SK-N-SH (cell line): ENCODE data around the gene FRS3. TPM values are rescaled to one million over a fixed set of nuclear protein-coding genes. Genes with fewer than 3 reads are reported as not detected.

Experiments used
- CTCF ChIA-PET: fragments of 300-600, 350-600 bp; formaldehyde crosslinking; extraction: SDS; loops from one replicate; lab custom pipeline; 2021; lab: Yijun Ruan, JAX
- POLR2A ChIA-PET: fragments of 350-600 bp; sonication (Branson Sonifier 250); formaldehyde crosslinking; extraction: SDS; loops from one replicate; lab custom pipeline; 2020; ENCODE audit warnings: antibody characterized with exemption, inconsistent platforms; lab: Yijun Ruan, JAX
- DNase-seq: peaks from one replicate; pipeline ENCODE4 v3.0.0; 2012
- H2AFZ ChIP-seq: fragments of 200-600 bp; sonication (generic); 2 replicates; pipeline ENCODE4 v1.8.1; 2016; ENCODE audit warnings: antibody characterized with exemption, mild to moderate bottlenecking, low read depth
- H3F3A ChIP-seq: fragments of 200-600 bp; sonication (generic); replicated peaks from 2 replicates; pipeline ENCODE3; 2016; ENCODE audit warnings: antibody characterized with exemption, mild to moderate bottlenecking; ENCODE audit not compliant: insufficient read depth
- H3K27ac ChIP-seq, 2 experiments: fragments of 200-500 bp in 1 of 2; fragments of 200-600 bp in 1 of 2; sonication (Bioruptor generic) in 1 of 2; sonication (generic), shearing (Covaris generic) in 1 of 2; 2 replicates each; pipeline versions ENCODE4 v1.5.1 to v1.6.1; 2014 to 2016; ENCODE audit warnings: low read depth in 2 of 2, inconsistent platforms in 1 of 2, low read length in 1 of 2, mild to moderate bottlenecking in 1 of 2, mixed read lengths in 1 of 2
- H3K27me3 ChIP-seq: fragments of 200-600 bp; sonication (generic), shearing (Covaris generic); 2 replicates; pipeline ENCODE4 v1.6.1; 2016; ENCODE audit warnings: mixed run types; ENCODE audit not compliant: insufficient read depth
- H3K36me3 ChIP-seq, 2 experiments: fragments of 200-500 bp in 1 of 2; fragments of 200-600 bp in 1 of 2; sonication (Bioruptor generic) in 1 of 2; sonication (generic) in 1 of 2; replicated peaks in 1 of 2; 2 replicates each; pipeline versions ENCODE3 to v1.5.1; 2014 to 2016; ENCODE audit warnings: low read length in 1 of 2, mild to moderate bottlenecking in 1 of 2; ENCODE audit not compliant: insufficient read depth in 2 of 2, control insufficient read depth in 1 of 2
- H3K4me1 ChIP-seq, 2 experiments: fragments of 200-500 bp in 1 of 2; fragments of 200-600 bp in 1 of 2; sonication (Bioruptor generic) in 1 of 2; sonication (generic), shearing (Covaris generic) in 1 of 2; 2 replicates each; pipeline versions ENCODE4 v1.5.1 to v1.6.1; 2014 to 2016; ENCODE audit warnings: low read depth in 1 of 2, low read length in 1 of 2, mixed run types in 1 of 2; ENCODE audit not compliant: insufficient read depth in 2 of 2, control insufficient read depth in 1 of 2
- H3K4me2 ChIP-seq: fragments of 200-600 bp; sonication (generic), shearing (Covaris generic); 2 replicates; pipeline ENCODE4 v1.6.1; 2017; ENCODE audit warnings: mixed run types
- H3K4me3 ChIP-seq, 2 experiments: fragments of 200-500 bp in 1 of 2; fragments of 200-600 bp in 1 of 2; sonication (Bioruptor generic) in 1 of 2; sonication (generic), shearing (Covaris generic) in 1 of 2; 2 replicates each; pipeline versions ENCODE4 v1.5.1 to v1.8.1; 2014 to 2016; ENCODE audit warnings: low read depth in 2 of 2, inconsistent platforms in 1 of 2, low read length in 1 of 2, mild to moderate bottlenecking in 1 of 2, mixed read lengths in 1 of 2, moderate library complexity in 1 of 2
- H3K79me2 ChIP-seq: fragments of 200-600 bp; sonication (generic); 2 replicates; pipeline ENCODE4 v1.8.1; 2017; ENCODE audit warnings: mild to moderate bottlenecking; ENCODE audit not compliant: insufficient read depth
- H3K9ac ChIP-seq: fragments of 200-600 bp; sonication (generic); 2 replicates; pipeline ENCODE4 v1.6.1; 2017; ENCODE audit warnings: mixed run types
- H3K9me2 ChIP-seq: fragments of 200-600 bp; sonication (generic); 2 replicates; pipeline ENCODE4 v1.6.1; 2017; ENCODE audit warnings: mixed run types
- H3K9me3 ChIP-seq: fragments of 200-600 bp; sonication (generic); 2 replicates; pipeline ENCODE4 v1.6.1; 2017; ENCODE audit warnings: mixed run types, mild to moderate bottlenecking, moderate library complexity
- H4K20me1 ChIP-seq: fragments of 200-600 bp; sonication (generic); 2 replicates; pipeline ENCODE4 v1.6.1; 2017; ENCODE audit warnings: mild to moderate bottlenecking, mixed run types; ENCODE audit not compliant: insufficient read depth
- CHD2 ChIP-seq: fragments of 150-350 bp; IDR thresholded peaks from 2 replicates; pipeline ENCODE4 v1.6.1; 2018; ENCODE audit warnings: low read length; ENCODE audit not compliant: partially characterized antibody
- EP300 ChIP-seq, 2 experiments: IDR thresholded peaks; 2 replicates each; pipeline versions ENCODE4 v1.4.0 to v1.6.1; 2012; ENCODE audit warnings: borderline replicate concordance in 1 of 2, low read depth in 1 of 2, low read length in 1 of 2
- EZH2phosphoT487 ChIP-seq: fragments of 200-600 bp; sonication (generic); IDR thresholded peaks from 2 replicates; pipeline ENCODE4 v1.6.1; 2017; ENCODE audit warnings: low read depth, mixed run types, mild to moderate bottlenecking, antibody characterized with exemption, moderate library complexity, borderline replicate concordance
- FOXM1 ChIP-seq: IDR thresholded peaks from 2 replicates; pipeline ENCODE4 v1.4.0; 2012; ENCODE audit warnings: low read depth, mild to moderate bottlenecking
- GABPA ChIP-seq: IDR thresholded peaks from 2 replicates; pipeline ENCODE4 v1.4.0; 2012; ENCODE audit warnings: low read depth, mild to moderate bottlenecking
- GATA2 ChIP-seq: sonication (generic); formaldehyde crosslinking; IDR thresholded peaks from 2 replicates; pipeline ENCODE4 v1.5.0; 2020; ENCODE audit warnings: mild to moderate bottlenecking, missing genetic modification reagents
- JUND ChIP-seq: IDR thresholded peaks from 2 replicates; pipeline ENCODE4 v1.4.0; 2012
- MAX ChIP-seq: IDR thresholded peaks from 2 replicates; pipeline ENCODE4 v1.4.0; 2012; ENCODE audit warnings: low read depth
- NRF1 ChIP-seq: IDR thresholded peaks from 2 replicates; pipeline ENCODE4 v1.6.1; 2012; ENCODE audit warnings: low read depth, mild to moderate bottlenecking, low read length
- POLR2AphosphoS5 ChIP-seq: IDR thresholded peaks from 2 replicates; pipeline ENCODE4 v1.6.1; 2012; ENCODE audit warnings: low read depth, low read length
- RCOR1 ChIP-seq: fragments of 150-350 bp; IDR thresholded peaks from 2 replicates; pipeline ENCODE4 v1.6.1; 2017; ENCODE audit warnings: antibody characterized with exemption, low read length
- REST ChIP-seq: IDR thresholded peaks from 2 replicates; pipeline ENCODE4 v1.6.1; 2012; ENCODE audit warnings: mild to moderate bottlenecking, low read depth, low read length, moderate library complexity
- RXRA ChIP-seq: IDR thresholded peaks from 2 replicates; pipeline ENCODE4 v1.4.0; 2012; ENCODE audit warnings: low read depth, mild to moderate bottlenecking, borderline replicate concordance
- SIN3A ChIP-seq: IDR thresholded peaks from 2 replicates; pipeline ENCODE4 v1.6.1; 2012; ENCODE audit warnings: low read depth, mild to moderate bottlenecking, low read length, moderate library complexity, borderline replicate concordance
- SMC3 ChIP-seq: IDR thresholded peaks from 2 replicates; pipeline ENCODE4 v1.6.1; 2012; ENCODE audit warnings: low read depth, low read length, improper control_type of control experiment
- TEAD4 ChIP-seq: IDR thresholded peaks from 2 replicates; pipeline ENCODE4 v1.4.0; 2012; ENCODE audit warnings: mild to moderate bottlenecking, borderline replicate concordance; ENCODE audit not compliant: insufficient read depth
- USF1 ChIP-seq: IDR thresholded peaks from 2 replicates; pipeline ENCODE4 v1.4.0; 2012; ENCODE audit warnings: low read depth, borderline replicate concordance
- ZBTB33 ChIP-seq: IDR thresholded peaks from 2 replicates; pipeline ENCODE4 v1.4.0; 2012; ENCODE audit warnings: low read depth, borderline replicate concordance
- WGBS: methylation state at CpG from one replicate; pipeline ENCODE4 v1.1.6; 2017; ENCODE audit warnings: low lambda C conversion rate; 5-methylcytosine and 5-hydroxymethylcytosine counted together
- polyA plus RNA-seq, 3 experiments: library from polyadenylated mRNA; depleted of rRNA; stranded (reverse); fragments of >200 nt; gene quantifications; 2 replicates each; pipeline ENCODE4 v1.2.3, GENCODE V29; 2012

FRS3 gene
- polyA plus RNA-seq, 1 of the 3 experiments (the other 2 are of a cell fraction) = 8.6 TPM

GRCh38 chr6:41731561-41732086 is 48.1 kb downstream of the FRS3 start:
- Histone ChIP-seq H3K4me3 (peak overlapping the region in 1 of 2 experiments; percentile 30; a peak in 1 of 4 replicates), H4K20me1 (no peaks in the 10 kb centered on the region), H3F3A (peaks cover 10% of the 10 kb centered on the region), H3K36me3 (no peaks in the 10 kb centered on the region), H3K4me1 (peaks cover 37 to 54% of the 10 kb centered on the region in 2 experiments), H3K4me2 (peak overlapping the region; percentile 93), H3K27me3 (no peaks in the 10 kb centered on the region), H3K9me2 (no peaks in the 10 kb centered on the region), H2AFZ (no peak overlapping the region), H3K27ac (no peak overlapping the region), H3K79me2 (peaks cover 57% of the 10 kb centered on the region), H3K9ac (no peak overlapping the region), H3K9me3 (no peaks in the 10 kb centered on the region)
- ChIA-PET CTCF (interaction anchor here (1.6 to 4.5 kb wide), 4 partner anchors 26 to 363 kb away, joined by 6 to 32 read pairs (median 8); partner anchors contain the start of gene TOMM6), POLR2A (no interaction called here)
- no peak for DNase-seq
- WGBS = 89% methylated on average over 7 of the region's 7 CpGs
- TF ChIP-seq EP300 (IDR thresholded peaks at IDR 0.05; ENCODE audit: borderline replicate concordance in 1 of 2, low read depth in 1 of 2, low read length in 1 of 2) (no peak), SIN3A (no peak), RXRA (no peak), ZBTB33 (no peak), SMC3 (no peak), POLR2AphosphoS5 (no peak), NRF1 (no peak), FOXM1 (no peak), EZH2phosphoT487 (no peak)

- Histone ChIP-seq H3K27me3 (no peaks in the 10 kb centered on the region), H3K27ac (peak overlapping the region; percentile 45 to 70), H4K20me1 (no peaks in the 10 kb centered on the region), H3K4me3 (peak overlapping the region in 1 of 2 experiments; percentile 30; a peak in 2 of 4 replicates), H3K4me2 (peak overlapping the region; percentile 93), H2AFZ (no peak overlapping the region), H3K9me3 (no peaks in the 10 kb centered on the region), H3K79me2 (peaks cover 60% of the 10 kb centered on the region), H3K9ac (no peak overlapping the region), H3K4me1 (peaks cover 37 to 52% of the 10 kb centered on the region in 2 experiments), H3K9me2 (no peaks in the 10 kb centered on the region), H3K36me3 (no peaks in the 10 kb centered on the region), H3F3A (peaks cover 10% of the 10 kb centered on the region)
- 38% methylated on average over 7 of the region's 9 CpGs for WGBS
- ChIA-PET CTCF (interaction anchor here (0.8 to 4.5 kb wide), 7 partner anchors 25 to 363 kb away, joined by 3 to 32 read pairs (median 6); partner anchors contain the start of gene TOMM6), POLR2A (interaction anchor here (0.5 to 1.3 kb wide), 4 partner anchors 18 to 833 kb away, joined by 3 to 5 read pairs (median 3); partner anchors contain the start of genes TOMM6 and UBR2)
- DNase-seq = peak; percentile 87
- TF ChIP-seq GABPA (no peak), USF1 (no peak), GATA2 (CRISPR knock-in tag) (peak; percentile 100), RXRA (peak; percentile 36; the same call in 1 of the 2 replicates), MAX (0 out of 2 replicates have a peak, but pooled peaks have one; percentile 40), JUND (peak; percentile 66; the same call in 1 of the 2 replicates), CHD2 (peak; percentile 96), SIN3A (0 out of 2 replicates have a peak, but pooled peaks have one; percentile 27), TEAD4 (0 out of 2 replicates have a peak, but pooled peaks have one; percentile 45), RCOR1 (peak; percentile 98), REST (no peak)
These were observed 48.9 kb downstream of the FRS3 start for GRCh38 chr6:41730531-41731436.
